ENCODE results near the gene TBC1D10B. TPM values are rescaled to one million over a fixed set of nuclear protein-coding genes. Genes with fewer than 3 reads are reported as not detected.
A peak's percentile ranks its signal among the peaks of the same experiment; 100 is the strongest.

Gene TBC1D10B
- total RNA-seq, 1 donor from 2014 or later, result 23.3 TPM

DNA sequence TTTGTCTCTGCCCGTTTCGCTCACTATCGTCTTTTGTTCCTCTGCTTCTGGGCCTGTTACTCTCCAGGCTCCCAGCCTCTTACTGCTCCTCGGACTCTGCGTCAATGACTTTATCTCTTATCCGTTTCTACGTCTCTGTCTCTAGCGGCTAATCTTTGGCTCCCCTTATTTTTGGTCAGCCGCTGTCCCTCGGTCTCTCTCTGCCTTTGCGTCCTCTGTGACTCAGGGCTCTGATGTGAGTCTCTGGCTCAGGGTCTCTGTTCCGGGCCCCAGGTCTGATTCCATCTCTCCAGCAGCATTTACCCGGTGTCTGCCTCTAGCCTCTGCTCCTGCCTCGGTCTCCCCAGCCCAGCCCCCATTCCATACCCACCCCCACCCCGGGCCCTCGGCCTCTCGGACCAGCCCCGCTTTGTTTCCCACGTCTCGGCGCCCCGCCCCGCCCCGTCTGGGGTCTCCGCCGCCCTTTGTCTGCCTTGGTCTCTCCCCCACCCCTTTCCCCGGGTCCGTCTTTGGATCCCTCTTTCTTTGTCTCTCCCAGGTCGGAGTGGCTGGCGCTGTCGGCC, 24.4 kb upstream of the TBC1D10B start:
- intact Hi-C loops (cut with micrococcal nuclease), result no loop called here
- Histone ChIP-seq H3K4me3 (peak overlapping the region; percentile 94), H3K27me3 (ENCODE audit: low read depth) (no peaks in the 10 kb centered on the region), H3K36me3 (peaks cover 15% of the 10 kb centered on the region), H3K4me1 (peaks cover 30% of the 10 kb centered on the region), H3K9me3 (replicated peaks) (no peaks in the 10 kb centered on the region), H3K27ac (replicated peaks) (peak overlapping the region; percentile 92)
- TF ChIP-seq, protein P1, sequence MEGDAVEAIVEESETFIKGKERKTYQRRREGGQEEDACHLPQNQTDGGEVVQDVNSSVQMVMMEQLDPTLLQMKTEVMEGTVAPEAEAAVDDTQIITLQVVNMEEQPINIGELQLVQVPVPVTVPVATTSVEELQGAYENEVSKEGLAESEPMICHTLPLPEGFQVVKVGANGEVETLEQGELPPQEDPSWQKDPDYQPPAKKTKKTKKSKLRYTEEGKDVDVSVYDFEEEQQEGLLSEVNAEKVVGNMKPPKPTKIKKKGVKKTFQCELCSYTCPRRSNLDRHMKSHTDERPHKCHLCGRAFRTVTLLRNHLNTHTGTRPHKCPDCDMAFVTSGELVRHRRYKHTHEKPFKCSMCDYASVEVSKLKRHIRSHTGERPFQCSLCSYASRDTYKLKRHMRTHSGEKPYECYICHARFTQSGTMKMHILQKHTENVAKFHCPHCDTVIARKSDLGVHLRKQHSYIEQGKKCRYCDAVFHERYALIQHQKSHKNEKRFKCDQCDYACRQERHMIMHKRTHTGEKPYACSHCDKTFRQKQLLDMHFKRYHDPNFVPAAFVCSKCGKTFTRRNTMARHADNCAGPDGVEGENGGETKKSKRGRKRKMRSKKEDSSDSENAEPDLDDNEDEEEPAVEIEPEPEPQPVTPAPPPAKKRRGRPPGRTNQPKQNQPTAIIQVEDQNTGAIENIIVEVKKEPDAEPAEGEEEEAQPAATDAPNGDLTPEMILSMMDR (IDR thresholded peaks at IDR 0.05; ENCODE audit: borderline replicate concordance), result no peak
- DNase-seq, result no peak

DNA sequence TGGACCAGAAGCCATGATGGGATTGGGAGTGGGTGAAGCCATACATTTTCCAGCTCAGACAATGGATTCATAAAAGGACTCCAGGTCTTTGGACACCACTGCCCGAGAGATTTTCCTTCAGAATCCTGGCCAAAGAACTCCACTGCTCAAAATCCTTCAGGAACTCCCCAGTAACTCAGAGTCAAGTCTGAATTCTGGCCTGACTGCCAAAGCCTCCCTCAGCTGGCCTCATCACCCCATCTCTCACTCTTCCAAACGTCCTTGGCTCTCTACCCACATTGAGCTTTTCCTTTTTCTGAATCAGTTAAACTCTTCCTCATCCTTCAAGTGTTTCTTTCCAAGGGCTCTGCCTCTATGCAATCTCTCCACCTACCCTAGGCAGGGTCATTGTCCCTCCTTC, 13.2 kb upstream of the TBC1D10B start:
- Histone ChIP-seq H3K4me1 (peaks cover 11% of the 10 kb centered on the region), H3K27ac (replicated peaks) (no peak overlapping the region), H3K9me3 (replicated peaks) (no peaks in the 10 kb centered on the region), H3K27me3 (ENCODE audit: low read depth) (no peaks in the 10 kb centered on the region), H3K4me3 (no peak overlapping the region), H3K36me3 (no peaks in the 10 kb centered on the region)
- intact Hi-C loops (cut with micrococcal nuclease), result no loop called here
- DNase-seq, result no peak
- TF ChIP-seq, protein P1 (IDR thresholded peaks at IDR 0.05; ENCODE audit: borderline replicate concordance), result no peak

DNA sequence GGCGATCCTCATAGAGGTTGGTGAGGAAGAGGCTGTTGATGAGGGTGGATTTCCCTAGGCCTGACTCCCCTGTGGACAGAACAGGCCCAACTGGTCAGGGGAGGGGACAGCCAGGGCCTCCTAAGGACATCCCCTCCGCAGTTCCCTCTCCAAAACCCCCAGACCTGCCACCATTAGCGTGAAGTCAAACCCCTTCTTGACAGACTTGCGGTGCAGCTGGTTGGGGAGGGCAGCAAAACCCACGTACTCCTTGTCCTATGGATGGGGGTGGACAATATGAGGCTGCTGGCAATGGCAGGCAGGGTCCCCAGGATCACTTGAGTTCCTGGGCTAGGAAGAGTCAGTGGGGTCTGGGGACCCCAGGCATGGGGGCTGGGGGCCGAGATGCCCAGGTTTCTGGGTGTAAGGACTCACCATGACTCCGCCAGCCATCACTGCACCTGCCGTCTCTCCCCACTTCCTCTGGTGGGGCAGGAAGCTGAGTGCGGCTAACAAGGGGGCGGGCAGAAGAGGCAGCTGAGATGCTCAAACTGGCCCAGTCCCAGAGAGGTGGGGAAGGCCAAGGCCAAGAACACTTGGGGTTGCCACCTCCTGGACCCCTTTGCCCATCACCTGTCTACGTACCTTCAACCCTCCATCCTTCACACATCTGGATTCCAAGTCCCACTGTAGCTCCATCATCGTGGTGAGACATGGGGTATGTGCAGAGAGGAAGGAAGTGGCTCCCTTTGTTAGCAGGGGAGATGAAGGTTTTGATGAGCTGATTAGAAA, 12.0 kb upstream of the TBC1D10B start, which contains the start of gene SEPTIN1:
Gene SEPTIN1, minus strand, starts transcription at position 451 of the 771 bp plus-strand sequence. Its CDS starts 19 bp downstream, at position 432.
- no peak for DNase-seq
- intact Hi-C loops (cut with micrococcal nuclease), result no loop called here
- H3K27ac ChIP-seq (replicated peaks), result no peak within 1 kb of the TSS
- no peaks in the 10 kb centered on the region for H3K9me3 ChIP-seq (replicated peaks)
- H3K4me1 ChIP-seq, result peaks cover 14% of the 10 kb centered on the region
- no peaks in the 10 kb centered on the region for H3K27me3 ChIP-seq (ENCODE audit: low read depth)
- H3K4me3 ChIP-seq, result no peak within 1 kb of the TSS
- no peaks in the 10 kb centered on the region for H3K36me3 ChIP-seq
- TF ChIP-seq, protein P1 (IDR thresholded peaks at IDR 0.05; ENCODE audit: borderline replicate concordance), result no peak

DNA sequence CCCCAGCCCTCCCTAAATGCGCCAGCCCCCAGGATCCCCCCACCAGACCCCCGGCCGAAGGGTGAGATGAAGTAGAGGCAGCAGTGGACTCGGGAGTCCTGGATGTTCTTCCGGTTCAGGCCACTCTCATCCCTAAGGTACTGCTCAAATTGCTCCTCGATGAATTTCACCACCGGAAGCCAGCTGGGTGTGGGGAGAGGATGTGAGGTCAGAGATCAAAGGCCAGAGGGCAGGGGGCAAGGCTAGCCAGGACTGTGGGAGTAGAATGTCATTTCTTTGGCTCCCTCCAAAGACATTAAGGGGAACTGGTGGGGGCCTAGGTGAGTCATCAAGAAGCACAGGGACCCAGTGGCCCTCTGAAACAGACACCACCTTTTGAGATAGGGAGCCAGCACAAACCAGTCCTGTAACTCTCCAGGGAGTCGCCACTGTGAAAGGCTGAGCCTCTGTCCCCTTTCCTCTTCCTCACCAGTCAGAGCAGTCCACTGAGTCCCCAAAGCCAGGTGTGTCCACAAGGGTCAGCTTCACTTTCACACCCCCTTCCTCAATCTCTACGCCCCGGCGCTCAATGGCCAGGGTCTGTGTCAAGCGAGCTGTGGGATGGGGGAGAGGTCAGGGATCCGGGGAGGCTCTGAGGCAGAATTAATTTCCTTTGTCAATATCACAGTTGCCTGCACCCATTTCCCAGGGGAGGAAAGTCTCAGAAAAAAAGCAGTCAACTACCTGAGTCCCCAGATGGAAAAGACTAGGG, 11.2 kb upstream of the TBC1D10B start:
- no peaks in the 10 kb centered on the region for H3K9me3 ChIP-seq (replicated peaks)
- no peak overlapping the region for H3K27ac ChIP-seq (replicated peaks)
- no peak for DNase-seq
- no peak overlapping the region for H3K4me3 ChIP-seq
- TF ChIP-seq, protein P1 (IDR thresholded peaks at IDR 0.05; ENCODE audit: borderline replicate concordance), result no peak
- H3K4me1 ChIP-seq, result peaks cover 20% of the 10 kb centered on the region
- intact Hi-C loops (cut with micrococcal nuclease), result no loop called here
- no peaks in the 10 kb centered on the region for H3K36me3 ChIP-seq
- no peaks in the 10 kb centered on the region for H3K27me3 ChIP-seq (ENCODE audit: low read depth)

DNA sequence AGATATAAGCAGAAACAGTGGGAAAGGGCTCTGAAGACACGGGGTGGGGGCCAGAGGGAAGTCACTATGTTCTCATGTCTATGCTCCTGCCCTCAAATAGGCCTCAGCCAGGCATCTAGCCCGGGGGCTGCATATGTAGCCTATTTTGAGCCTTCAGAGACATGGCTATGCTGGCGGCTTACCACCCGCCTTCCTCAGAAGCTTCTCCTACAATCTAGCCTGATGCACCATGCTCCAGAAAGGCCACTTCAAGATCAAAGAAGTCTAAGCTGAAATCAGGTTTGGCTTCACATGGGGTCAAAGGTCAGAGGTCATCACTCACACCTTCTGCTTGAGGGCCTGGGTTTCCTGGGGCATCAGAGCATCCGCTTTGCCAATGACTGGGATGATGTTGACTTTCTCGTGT, 10.5 kb upstream of the TBC1D10B start:
- H3K4me1 ChIP-seq, result peaks cover 20% of the 10 kb centered on the region
- H3K36me3 ChIP-seq, result no peaks in the 10 kb centered on the region
- H3K27ac ChIP-seq (replicated peaks), result no peak overlapping the region
- H3K4me3 ChIP-seq, result no peak overlapping the region
- TF ChIP-seq, protein P1 (IDR thresholded peaks at IDR 0.05; ENCODE audit: borderline replicate concordance), result no peak
- H3K27me3 ChIP-seq (ENCODE audit: low read depth), result no peaks in the 10 kb centered on the region
- no peak for DNase-seq
- intact Hi-C loops (cut with micrococcal nuclease), result no loop called here
- no peaks in the 10 kb centered on the region for H3K9me3 ChIP-seq (replicated peaks)

Data from left ventricle myocardium inferior (tissue), 1 donor.